NCI-H146 treated with DMSO at 0.1 percent for 48 hours (cell line): ENCODE measurements around the gene TNNT2.

ENCODE experiments used
- DNase-seq: peaks from one replicate; lab custom pipeline; 2025; ENCODE audit not compliant: unreplicated experiment; lab: John Stamatoyannopoulos, UW

TNNT2 gene

DNA sequence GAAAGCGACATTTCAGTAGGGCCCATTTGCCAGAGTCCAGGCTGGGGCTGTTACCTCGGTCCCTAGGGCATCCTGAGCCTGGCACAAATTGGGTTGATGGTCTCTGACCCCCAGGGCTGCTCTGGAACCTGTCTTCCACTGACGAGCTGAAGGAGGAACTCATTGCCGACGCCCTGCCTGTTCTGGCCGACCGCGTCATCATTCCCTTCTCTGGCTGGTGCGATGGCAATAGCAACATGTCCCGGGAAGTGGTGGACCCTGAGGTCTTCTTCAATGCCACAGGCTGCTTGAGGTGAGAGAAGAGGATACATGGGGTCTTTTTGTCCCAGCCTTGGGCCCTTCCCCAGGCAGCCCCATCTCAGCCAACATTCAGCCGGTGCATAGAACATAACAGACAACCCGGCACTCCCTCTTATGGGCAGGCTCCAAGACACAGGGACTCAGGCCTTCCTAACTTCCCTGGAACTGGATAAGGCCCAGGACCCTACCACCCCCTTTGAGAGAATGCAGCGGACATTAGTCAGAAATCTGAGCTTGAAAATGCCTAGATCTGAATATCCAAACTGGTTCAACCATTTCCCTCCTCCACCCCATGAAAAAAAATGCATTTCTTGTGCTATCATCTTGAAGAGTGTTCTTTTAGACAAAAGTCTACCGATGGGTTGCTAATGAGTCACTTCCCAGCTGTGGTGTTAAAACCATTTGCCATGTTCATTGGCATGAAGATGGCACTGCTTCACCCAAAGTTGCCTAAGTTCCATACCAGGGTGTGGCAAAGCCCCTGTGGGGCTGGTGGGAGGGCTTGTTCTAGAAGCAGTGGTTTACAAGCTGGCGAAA lies 58.8 kb downstream of the TNNT2 start:
- DNase-seq, result no peak

DNA sequence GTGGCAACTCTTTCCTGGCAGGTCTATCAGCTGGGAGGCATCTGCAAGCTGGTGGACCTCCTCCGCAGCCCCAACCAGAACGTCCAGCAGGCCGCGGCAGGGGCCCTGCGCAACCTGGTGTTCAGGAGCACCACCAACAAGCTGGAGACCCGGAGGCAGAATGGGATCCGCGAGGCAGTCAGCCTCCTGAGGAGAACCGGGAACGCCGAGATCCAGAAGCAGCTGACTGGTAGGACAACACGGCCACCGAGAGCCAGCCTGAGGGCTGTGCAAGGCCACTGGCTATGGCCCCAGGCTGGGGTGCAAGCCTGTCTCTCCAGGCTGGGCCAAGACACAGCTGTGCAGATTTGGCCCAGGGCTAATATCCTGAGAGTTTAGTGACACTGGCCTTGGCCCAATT lies 59.9 kb downstream of the TNNT2 start:
- DNase-seq, result no peak

DNA sequence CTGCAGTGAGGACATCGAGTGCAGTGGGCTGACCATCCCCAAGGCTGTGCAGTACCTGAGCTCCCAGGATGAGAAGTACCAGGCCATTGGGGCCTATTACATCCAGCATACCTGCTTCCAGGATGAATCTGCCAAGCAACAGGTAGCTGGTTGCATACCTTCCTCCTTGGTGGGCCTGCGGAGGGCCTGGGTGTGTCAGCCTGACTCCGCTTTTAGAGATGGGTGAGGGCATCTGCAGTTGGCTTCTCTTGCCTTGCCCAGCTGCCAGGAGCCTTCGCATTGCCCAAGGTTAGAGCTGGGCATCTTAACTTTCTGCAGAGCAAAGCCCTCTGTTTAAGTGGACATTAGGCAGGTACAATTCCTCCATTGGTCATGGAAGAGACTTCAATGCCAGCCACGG lies 60.9 kb downstream of the TNNT2 start:
- DNase-seq, result no peak

DNA sequence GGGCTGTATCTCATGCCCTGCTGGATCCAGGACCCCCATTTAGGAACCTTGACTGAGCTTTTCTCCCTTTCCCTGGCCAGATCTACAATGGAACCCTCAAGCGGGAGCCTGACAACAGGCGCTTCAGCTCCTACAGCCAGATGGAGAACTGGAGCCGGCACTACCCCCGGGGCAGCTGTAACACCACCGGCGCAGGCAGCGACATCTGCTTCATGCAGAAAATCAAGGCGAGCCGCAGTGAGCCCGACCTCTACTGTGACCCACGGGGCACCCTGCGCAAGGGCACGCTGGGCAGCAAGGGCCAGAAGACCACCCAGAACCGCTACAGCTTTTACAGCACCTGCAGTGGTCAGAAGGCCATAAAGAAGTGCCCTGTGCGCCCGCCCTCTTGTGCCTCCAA lies 64.4 kb downstream of the TNNT2 start:
- no peak for DNase-seq

DNA sequence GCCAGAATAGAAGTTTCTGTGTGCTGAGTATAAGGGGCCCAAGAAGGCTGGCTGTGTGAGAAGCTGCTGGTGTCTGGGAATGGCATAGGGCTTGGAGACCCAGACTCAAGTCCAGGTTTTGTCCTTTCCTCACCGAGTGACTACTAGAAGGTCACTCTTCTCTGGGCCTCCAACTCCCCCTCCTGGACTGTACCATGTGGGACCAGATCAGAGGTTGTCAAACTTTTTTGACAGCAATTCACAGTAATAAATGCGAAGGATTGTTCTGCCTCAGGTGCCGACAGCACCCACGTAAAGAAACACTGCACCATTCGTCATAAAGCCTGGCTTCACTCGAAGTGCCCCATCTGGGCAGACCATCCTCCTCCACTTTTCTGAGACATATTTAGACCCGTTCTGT lies 65.2 kb downstream of the TNNT2 start:
- DNase-seq, result no peak

DNA sequence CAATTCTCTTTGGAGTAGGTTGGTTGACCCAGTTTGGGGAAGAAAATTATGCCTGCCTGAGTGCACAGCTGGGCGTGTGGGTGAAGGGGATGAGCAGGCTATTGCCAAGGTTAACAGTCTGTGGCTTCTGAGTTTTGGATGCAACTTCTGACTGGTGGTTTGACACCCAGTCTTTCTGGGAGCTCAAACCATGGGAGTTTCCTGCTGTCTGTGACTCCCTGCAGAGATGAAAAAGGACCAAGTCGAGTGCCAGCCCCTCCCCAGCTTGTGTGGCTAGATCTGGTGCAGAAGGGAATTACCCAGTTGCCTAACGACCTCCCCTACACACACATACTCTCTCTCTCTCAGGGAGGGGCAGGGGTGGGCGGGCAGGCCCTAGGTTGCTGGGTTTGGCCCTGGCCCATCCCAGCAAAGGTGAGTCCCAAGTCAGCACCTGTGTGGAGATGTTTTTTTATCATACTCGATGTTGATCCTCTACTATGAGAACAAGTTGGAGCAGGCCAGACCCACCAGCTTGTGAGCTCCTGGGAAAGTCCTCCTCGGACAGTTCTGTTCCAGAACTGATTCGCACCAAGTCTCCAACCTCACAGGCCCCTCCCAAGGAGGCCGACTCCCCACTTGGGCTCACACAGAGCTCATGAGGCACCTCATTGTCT lies 66.0 kb downstream of the TNNT2 start:
- DNase-seq, result no peak

DNA sequence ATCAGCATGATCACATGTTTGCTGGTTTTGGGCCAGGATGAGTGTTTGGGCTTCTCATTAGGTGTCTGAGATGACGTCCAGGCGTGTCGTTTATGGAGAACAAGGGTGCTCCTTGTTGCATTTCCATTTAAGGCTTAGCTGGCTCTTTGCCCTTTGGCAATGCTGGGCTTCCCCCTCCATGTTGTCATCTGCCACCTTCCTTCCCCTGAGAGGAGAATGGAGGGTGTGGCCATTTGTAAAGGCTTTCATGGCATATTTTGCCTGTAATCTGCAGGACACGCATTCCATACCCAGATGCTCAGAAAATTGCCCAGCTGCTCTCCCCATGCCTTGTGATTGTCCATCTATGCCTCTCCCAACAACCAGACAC lies 66.5 kb downstream of the TNNT2 start:
- no peak for DNase-seq

DNA sequence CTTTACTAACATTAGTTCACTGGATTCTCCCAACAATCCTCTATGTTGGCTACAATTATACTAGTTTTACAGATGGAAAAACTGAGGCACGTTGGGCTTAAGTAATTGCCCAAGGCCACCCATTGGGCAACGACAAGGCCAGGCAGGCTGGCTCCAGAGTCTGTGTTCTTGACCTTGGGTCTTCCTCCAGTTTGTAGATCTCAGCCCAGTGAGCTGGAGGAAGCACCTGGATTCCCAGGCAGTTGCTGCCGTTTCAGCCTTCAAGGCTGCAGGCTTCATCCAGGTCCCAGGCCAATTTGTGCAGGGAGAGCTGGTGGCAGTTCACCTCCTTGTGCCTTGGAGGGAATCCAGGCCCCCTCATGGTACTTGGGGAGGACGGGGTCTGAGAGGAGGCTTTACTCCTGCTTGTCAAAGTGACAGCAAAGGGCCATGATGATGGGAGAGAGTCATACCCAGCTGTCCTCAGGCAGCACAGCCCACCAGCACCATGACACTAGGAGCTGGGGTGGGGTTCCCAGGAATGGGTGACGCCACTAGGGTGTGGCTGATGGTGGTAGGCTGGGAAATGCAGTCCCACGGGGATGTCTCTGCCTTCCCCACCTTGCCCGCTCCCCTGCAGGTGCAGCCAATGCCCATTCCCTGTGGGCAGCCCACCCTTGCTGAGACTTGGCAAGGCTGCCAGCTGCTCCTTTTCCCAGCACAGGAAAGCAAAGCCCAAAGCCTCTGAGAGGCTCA lies 67.1 kb downstream of the TNNT2 start:
- no peak for DNase-seq

DNA sequence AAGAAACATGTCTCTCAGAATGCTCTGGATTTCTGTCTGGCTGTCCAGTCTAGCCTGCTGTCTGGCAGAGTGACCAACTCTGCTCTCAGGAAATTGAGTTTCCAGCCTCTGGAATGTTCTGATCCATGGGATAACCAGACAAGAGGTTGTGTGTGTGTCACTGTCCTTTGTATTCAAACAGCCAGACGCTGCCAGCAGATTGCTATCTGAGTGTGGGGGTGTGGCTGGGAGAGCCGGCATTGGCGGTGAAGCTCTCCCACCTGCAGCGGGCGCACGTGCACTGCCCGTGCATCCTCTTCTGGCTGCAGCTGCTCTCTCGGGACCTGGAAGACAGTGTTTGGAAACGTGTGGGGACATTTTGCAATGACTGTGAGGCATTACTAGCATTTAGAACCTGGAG lies 68.1 kb downstream of the TNNT2 start:
- peak; percentile 78 for DNase-seq
